HFF-Myc (cell line): Measurements from ENCODE around the gene EXOC1.
A peak's percentile ranks its signal among the peaks of the same experiment; 100 is the strongest.

Experiments used
- DNase-seq: peaks from one replicate; pipeline ENCODE4 v3.0.0-alpha.2; 2011; ENCODE audit warnings: low read depth; ENCODE audit errors: extremely low read depth
- H3K4me3 ChIP-seq: replicated peaks from 2 replicates; pipeline ENCODE4 v1.5.1; 2011; ENCODE audit warnings: low read depth, mild to moderate bottlenecking, control low read depth, low read length
- TF ChIP-seq, protein P1 (sequence below): IDR thresholded peaks from 2 replicates; pipeline ENCODE4 v1.5.1; 2012; ENCODE audit warnings: mild to moderate bottlenecking, low read depth, low read length, control low read depth; ENCODE audit errors: missing control alignments

The EXOC1 gene

DNA sequence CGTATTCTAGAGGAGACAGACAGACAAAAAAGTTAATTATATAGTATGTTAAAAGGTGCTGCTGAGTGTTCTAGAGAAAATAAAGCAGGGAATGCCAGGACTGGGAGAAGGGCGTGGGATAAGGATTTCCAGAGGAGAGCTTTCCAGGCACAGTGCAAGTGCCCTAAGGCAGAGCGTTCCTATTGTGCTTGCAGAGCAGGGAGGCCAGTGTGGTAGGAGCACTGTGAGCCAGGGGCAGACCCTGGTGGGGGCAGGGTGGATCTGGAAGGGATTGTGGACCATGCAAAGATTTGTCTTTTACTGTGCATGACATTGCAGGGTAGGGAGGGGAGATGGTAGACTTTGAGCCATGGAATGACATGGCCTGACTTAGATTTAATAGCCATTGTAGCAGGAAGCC, 25.8 kb downstream of the EXOC1 start:
- DNase-seq: no peak
- H3K4me3 ChIP-seq: no peak overlapping the region
- TF ChIP-seq, protein P1, sequence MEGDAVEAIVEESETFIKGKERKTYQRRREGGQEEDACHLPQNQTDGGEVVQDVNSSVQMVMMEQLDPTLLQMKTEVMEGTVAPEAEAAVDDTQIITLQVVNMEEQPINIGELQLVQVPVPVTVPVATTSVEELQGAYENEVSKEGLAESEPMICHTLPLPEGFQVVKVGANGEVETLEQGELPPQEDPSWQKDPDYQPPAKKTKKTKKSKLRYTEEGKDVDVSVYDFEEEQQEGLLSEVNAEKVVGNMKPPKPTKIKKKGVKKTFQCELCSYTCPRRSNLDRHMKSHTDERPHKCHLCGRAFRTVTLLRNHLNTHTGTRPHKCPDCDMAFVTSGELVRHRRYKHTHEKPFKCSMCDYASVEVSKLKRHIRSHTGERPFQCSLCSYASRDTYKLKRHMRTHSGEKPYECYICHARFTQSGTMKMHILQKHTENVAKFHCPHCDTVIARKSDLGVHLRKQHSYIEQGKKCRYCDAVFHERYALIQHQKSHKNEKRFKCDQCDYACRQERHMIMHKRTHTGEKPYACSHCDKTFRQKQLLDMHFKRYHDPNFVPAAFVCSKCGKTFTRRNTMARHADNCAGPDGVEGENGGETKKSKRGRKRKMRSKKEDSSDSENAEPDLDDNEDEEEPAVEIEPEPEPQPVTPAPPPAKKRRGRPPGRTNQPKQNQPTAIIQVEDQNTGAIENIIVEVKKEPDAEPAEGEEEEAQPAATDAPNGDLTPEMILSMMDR: no peak

DNA sequence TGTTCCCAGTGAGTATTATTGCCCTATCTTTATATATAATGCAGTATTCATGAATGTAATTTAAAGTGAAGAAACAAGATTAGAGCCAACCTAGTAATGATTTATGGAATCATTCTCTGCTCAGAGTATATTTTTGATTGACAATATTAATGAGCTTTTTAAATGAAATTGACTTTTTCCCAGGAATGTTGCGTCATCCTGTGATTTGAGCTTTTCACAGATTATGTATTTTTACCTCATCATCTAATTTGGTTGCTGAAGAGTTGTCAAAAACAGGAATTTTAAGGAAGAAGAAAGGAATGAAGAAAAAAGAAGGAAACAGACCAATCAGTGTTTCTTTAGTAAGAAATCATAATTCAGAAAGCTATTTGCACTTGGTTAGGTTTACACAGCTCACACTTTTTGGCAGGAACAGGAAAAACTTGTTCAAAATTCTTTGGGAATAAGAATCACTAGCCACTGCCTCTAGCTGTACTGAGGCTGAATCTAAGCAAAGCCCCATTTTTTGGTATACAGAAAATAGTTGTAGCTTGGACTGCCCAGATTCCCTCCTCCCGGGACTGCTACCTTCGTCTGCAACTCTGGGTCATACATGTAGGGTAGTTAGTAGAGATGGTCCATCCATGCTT, 27.3 kb downstream of the EXOC1 start:
- TF ChIP-seq, protein P1: no peak
- no peak overlapping the region for H3K4me3 ChIP-seq

DNA sequence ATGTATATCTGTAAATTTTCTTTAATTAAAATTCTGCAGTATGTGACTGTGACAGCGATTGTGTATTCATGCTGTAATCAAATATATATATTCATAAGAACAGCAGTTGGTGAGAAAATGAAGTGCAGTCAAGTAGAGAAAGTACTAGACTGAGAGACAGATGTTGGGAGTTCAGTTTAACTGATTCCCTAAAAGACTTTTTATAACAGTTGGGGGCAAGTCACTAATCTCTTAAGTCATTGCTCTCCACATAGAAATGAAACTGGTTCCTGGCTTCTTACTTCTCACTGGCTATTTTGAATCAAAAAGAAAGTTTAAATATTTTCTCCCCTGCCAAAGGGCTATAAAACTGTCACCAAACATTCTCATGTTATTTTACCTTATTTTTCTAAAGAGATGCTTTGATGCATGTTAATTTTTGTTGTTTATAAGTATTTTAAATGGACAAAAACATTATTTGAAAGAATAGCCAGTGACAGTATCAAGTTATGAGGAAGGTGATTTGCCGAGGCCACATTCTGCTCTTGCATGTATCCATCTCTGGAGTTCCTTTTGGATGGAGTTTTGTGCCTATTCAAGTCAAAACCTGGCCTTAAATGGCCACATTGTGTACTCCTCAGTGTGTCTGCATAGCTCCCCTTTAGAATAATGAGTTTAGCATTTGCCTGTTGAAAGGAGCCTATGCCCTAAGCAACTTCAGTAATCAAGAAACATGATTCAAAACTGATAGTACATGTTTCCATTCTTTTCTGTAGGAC, 30.8 kb downstream of the EXOC1 start:
- no peak overlapping the region for H3K4me3 ChIP-seq
- TF ChIP-seq, protein P1: no peak
- no peak for DNase-seq

More for the DNA sequence above, 27.3 kb downstream of the EXOC1 start:
- no peak for DNase-seq

DNA sequence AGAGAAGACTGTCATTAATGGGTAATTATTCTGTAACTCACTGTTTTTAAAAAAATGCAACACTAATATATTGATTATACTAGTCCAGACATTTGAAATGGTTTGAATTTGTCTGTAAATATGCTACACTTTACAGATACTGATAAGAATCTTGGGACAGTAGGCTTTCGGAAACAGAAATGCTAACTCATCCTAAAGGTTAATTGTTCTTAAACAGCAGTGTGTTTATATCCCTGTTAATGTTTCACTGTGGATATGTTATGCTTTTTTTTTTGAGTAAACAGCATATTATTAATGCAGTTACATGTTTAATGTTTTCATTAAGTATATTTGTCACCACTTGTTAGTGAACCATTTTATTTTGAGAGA, 31.4 kb downstream of the EXOC1 start:
- DNase-seq: no peak
- TF ChIP-seq, protein P1: no peak
- H3K4me3 ChIP-seq: no peak overlapping the region

DNA sequence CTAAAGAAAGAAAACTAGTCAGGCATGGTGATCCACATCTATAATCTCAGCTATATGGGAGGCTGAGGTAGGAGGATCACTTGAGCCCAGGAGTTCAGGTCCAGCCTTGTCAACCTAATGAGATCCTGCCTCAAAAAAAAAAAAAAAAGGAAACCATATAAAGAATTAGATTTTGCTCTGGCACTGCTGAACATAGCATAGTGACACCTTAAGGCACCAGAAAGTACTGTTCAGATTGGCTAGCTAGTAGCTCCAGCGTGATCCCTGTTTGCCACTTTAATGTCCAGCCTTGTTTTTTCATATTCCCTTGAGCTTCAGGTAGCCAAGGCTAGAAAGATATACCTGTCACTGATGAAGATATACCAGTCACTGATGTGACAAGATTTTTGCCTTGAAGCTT, 34.1 kb downstream of the EXOC1 start:
- TF ChIP-seq, protein P1: peak; percentile 5
- DNase-seq: no peak

DNA sequence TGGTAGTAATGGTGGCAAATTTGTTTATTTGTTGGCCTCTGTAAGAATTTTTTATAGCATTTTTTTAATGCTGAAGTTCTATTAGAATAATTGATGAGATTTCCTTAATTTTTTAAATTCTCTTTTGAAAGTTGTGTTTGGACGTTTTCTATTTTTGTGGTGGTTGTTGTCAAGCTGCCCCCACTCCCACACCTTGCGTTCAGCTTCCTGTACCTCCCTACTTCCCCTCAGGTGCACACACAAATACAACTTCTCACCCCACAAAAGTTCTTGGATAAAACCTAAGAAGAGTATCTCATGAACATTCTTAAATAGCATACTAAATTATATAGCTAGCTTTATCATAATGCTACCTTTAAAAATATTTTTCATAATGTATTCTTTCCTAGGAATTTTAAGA, 38.7 kb downstream of the EXOC1 start:
- no peak for DNase-seq
- no peak overlapping the region for H3K4me3 ChIP-seq
- TF ChIP-seq, protein P1: no peak

More for the DNA sequence above, 34.1 kb downstream of the EXOC1 start:
- no peak overlapping the region for H3K4me3 ChIP-seq

DNA sequence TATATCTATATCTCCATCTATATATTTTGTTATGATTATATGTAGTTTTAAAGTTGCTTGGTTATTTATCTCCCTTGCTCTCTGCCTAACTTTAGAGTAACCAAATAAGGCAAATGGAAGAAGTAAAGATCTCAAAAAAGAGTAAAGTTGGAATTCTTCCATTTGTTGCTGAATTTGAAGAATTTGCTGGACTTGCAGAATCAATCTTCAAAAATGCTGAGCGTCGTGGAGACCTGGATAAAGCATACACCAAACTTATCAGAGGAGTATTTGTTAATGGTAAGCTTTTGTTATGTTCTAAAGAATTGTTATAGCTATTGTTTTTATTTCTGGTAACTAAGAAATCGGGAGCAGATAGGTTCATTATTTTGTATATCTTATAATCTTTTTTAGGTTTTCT, 43.2 kb downstream of the EXOC1 start:
- TF ChIP-seq, protein P1: no peak
- H3K4me3 ChIP-seq: no peak overlapping the region
- no peak for DNase-seq
